GM21423 (cell line): ENCODE measurements around the gene ING3.

Experiments
- ATAC-seq: cut with Tn5 transposase; IDR thresholded peaks from one replicate; pipeline ENCODE4 v1.9.1; 2021; ENCODE audit warnings: mild to moderate bottlenecking, moderate library complexity; ENCODE audit not compliant: unreplicated experiment

Gene ING3

GRCh38 chr7:121024611-121025010, 74.0 kb downstream of the ING3 start:
- ATAC-seq = no peak

GRCh38 chr7:121026159-121026558, 75.6 kb downstream of the ING3 start:
- ATAC-seq = no peak

GRCh38 chr7:121026577-121027111, 76.1 kb downstream of the ING3 start:
- ATAC-seq = no peak
